Mucosa of stomach (tissue), 1 donor: ENCODE results near the gene TRDN.

Experiments used
- H3K27me3 ChIP-seq: one replicate; pipeline ENCODE4 v1.7.0; 2013; ENCODE audit warnings: mild to moderate bottlenecking, low read length; ENCODE audit not compliant: control insufficient read depth, insufficient read depth
- H3K36me3 ChIP-seq: one replicate; pipeline ENCODE4 v1.7.0; 2013; ENCODE audit warnings: low read length; ENCODE audit not compliant: control insufficient read depth, insufficient read depth
- H3K4me1 ChIP-seq: one replicate; pipeline ENCODE4 v1.7.0; 2013; ENCODE audit warnings: mild to moderate bottlenecking, low read length; ENCODE audit not compliant: control insufficient read depth, insufficient read depth
- H3K4me3 ChIP-seq: one replicate; pipeline ENCODE4 v1.7.0; 2013; ENCODE audit warnings: low read length
- H3K9ac ChIP-seq: one replicate; pipeline ENCODE4 v1.7.0; 2013; ENCODE audit warnings: mild to moderate bottlenecking, low read length, moderate library complexity
- H3K9me3 ChIP-seq: one replicate; pipeline ENCODE4 v1.7.0; 2013; ENCODE audit warnings: mild to moderate bottlenecking, low read length, moderate library complexity; ENCODE audit not compliant: control insufficient read depth
- donor health status: Pancreatic carcinoma.

Gene TRDN

GRCh38 chr6:123168892-123169773 lies 467.6 kb downstream of the TRDN start:
- Histone ChIP-seq H3K27me3 (no peaks in the 10 kb centered on the region), H3K36me3 (no peaks in the 10 kb centered on the region), H3K9ac (no peak overlapping the region), H3K9me3 (no peaks in the 10 kb centered on the region), H3K4me3 (no peak overlapping the region), H3K4me1 (no peaks in the 10 kb centered on the region)

- H3K4me1 ChIP-seq, result no peaks in the 10 kb centered on the region
- no peaks in the 10 kb centered on the region for H3K9me3 ChIP-seq
- no peaks in the 10 kb centered on the region for H3K36me3 ChIP-seq
- no peak overlapping the region for H3K4me3 ChIP-seq
- no peaks in the 10 kb centered on the region for H3K27me3 ChIP-seq
- H3K9ac ChIP-seq, result no peak overlapping the region
These were observed 468.3 kb downstream of the TRDN start for GRCh38 chr6:123168466-123168865.
